HG02623 (cell line): ENCODE measurements around the gene UBR3.

Experiments used
- ATAC-seq: cut with Tn5 transposase; IDR thresholded peaks from one replicate; pipeline ENCODE4 v1.9.1; 2021; ENCODE audit warnings: moderate library complexity; ENCODE audit not compliant: unreplicated experiment

The UBR3 gene

DNA sequence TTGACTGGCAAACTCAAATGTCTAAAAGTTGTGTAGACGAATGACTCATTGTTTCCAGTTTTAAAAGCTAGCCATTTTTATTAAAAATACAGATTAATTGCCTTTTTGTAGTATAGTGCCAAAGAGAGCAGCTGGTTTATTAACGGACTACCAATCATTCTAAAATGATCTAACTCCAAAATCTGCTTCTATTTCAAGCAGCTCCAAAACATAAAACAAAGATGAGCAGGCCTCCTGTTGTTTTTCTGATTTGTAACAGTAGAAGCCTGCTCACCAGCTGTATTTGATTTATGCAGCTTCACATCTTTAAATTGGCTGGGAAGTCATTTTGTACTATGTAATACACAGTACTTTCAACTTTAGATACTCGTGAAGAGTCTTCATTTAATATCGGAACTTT lies 171.8 kb downstream of the UBR3 start:
- no peak for ATAC-seq

DNA sequence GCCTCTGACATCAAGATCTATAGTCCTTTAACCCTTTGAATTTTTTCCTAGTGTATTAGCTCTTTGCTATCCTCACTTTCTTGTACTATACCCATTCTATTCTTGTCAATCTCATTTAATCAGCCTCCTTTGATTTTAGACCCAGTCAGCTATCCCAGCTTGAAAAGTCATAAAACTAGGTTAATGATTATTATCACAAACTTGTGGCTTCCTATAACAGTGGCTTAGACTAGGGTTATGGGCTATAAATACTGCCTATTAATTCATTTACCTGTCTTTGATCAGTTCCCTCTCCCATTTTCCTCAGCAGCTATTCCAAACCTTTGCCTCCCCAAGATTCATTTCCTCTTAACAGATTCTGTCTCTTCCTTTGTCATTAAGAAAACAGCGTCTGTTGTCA lies 174.8 kb downstream of the UBR3 start:
- ATAC-seq: no peak

DNA sequence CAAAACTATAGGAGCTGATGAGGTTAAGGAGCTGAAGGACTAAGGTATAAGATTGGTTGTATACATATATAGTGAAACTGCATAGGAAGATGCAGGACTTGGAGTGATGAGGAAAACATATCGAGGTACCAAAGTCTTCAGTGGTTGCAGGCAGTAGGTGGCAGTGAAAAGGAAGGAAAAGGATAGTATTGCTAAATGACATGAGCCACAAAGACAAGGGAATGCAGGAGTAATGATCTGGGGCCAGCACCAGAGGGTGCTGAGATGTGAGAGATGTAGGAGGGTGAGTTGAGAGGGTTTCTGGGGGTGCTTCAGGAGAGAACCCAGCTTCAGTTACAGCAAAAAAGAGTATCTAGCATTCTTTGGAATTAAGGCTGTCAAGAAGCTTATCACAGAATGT lies 178.4 kb downstream of the UBR3 start:
- no peak for ATAC-seq

DNA sequence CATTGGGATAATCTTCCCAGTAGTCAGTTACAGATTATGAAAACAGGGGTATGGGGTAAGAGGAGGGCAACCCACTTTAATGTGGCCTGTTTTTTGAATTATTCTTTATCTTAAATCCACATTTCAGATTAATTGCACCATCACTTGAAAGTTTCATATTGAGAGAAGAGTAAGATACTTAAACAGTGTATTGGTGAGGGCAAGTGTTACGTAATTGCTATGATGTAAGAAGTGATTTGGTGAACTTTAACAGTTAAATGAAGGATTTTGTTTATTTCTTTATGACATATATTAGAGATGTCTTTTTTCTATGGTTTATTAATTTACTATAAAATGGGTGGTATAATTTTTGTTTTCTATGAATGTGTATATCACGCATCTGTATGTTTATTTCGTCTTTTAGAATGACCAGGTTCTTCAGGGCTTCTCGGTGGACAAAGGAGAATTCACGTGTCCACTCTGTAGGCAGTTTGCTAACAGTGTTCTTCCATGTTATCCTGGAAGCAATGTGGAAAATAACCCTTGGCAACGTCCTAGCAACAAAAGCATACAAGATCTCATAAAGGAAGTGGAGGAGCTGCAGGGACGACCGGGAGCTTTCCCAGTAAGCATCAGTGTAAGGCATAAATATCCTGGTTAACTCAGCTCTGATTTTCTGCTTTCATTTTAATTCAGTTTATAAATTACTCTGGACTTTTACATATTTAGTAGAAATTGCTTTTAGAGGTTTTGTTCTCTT lies 179.5 kb downstream of the UBR3 start:
- ATAC-seq: no peak

DNA sequence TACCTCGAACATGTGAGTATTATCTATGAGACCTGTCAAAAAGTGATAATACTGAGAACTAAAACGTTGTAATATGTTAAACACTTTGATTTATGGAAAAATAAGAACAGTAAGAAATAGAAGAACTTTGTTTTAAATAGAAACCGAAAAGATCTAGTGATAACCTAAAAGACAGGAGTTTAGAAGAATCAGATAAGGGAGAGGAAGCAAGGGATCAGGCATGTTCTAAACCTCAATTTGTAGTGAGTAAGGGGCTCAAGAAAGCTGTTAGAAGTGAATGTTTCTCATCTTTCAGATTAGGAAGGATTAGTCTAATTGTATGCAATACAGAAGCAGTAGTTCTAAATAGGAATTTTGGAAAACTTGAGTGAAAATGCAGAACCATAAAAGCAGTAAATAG lies 182.0 kb downstream of the UBR3 start:
- no peak for ATAC-seq

DNA sequence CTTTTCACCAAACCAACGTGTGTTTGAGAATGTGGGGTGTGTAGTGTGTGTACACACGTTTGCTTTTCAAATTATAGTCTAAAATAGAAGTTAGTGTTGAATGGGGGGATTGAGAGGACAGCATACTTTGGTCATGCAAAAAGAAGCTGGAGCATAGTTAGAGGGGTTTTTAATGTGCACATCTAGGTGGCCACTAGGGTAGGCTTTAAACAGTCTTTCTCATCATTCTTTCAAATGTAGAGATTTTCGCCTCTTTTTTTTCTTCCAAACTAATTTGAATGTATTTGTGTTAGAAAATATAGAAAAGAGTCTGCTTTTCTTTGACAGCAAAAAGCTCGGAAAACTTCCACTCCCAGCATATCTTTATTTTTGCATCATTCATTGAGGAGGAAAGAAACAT lies 185.5 kb downstream of the UBR3 start:
- no peak for ATAC-seq

DNA sequence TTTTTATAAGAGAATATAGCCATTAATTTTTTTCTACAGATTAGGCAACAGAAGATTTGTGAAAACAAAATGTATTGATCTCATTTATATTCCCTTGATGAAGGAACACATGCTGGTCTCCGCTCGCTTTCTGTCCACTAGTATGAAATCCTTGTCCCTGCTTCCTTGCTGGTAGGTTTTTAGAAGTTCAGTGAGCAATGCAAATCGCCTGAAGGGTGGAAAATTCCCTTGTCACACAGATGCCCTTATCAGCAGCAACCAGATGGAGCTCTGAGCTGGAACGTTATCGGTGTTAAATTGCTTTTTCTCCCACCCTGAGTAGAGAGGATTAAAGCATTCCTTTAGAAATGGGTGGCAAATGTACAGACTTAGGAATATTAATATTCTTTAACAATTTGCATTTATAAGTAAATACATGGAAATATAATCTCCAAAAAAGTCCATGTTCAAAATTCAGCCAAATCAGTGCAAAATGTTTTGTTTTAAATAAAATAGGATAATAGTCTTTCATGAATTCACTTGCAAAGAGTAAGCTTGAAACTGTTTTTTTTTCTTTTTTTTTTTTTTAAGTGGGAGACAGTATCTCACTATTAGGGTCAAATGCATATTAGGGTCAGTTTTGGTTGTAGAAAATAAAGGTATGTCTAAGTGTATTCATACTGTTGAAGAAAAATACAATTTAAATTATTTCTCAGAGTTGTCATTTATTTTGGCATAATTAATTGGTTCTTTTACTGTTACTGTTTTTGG lies 186.7 kb downstream of the UBR3 start:
- no peak for ATAC-seq

DNA sequence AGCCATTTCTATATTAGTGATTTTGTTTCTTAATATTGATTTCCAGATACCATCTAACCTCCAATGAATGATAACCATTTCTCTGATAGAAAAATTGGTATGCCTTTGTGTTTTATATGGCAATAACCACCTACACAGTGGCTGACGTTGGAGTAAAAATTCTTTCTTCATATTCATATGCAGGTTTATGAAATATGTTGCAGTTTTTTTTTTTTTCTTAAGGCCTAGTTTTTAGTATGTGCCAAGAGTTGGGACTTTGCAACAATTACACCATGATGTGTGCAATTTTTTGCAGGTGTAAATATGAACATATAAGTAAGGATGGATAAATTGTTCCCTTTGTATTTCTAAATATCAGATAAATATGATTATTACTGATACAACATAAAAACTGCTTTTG lies 187.5 kb downstream of the UBR3 start:
- ATAC-seq: no peak

DNA sequence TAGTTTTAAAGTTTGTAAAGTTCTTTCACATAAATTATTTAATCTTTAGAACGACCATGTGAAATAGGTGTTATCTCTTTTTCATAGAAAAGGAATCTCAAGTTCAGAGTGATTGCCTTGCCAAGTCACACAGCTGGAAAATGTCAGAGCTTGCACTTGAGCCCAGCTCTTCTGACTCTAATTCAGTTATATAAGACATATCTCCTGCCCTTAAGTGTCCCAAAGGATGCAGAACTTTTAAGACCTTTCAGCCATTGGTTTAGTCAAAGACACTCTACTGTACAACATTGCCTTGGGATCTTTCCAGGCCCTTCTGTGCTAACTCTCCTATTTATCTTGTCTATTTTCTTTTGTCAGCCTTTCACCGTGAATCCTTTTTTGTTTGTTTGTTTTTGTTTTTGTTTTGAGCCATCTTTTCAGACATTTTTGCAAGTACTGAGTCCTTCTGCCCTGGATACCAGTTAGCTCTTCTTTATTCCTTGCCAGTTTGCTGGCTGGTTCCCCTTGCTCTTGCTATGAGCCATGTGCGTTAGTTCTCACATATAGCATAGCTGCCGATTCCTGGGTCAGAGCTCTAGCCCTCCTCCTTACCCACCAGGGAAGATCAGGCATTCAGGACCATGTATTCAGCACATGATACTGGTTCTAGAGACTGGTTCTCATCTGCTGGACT lies 190.7 kb downstream of the UBR3 start:
- no peak for ATAC-seq

DNA sequence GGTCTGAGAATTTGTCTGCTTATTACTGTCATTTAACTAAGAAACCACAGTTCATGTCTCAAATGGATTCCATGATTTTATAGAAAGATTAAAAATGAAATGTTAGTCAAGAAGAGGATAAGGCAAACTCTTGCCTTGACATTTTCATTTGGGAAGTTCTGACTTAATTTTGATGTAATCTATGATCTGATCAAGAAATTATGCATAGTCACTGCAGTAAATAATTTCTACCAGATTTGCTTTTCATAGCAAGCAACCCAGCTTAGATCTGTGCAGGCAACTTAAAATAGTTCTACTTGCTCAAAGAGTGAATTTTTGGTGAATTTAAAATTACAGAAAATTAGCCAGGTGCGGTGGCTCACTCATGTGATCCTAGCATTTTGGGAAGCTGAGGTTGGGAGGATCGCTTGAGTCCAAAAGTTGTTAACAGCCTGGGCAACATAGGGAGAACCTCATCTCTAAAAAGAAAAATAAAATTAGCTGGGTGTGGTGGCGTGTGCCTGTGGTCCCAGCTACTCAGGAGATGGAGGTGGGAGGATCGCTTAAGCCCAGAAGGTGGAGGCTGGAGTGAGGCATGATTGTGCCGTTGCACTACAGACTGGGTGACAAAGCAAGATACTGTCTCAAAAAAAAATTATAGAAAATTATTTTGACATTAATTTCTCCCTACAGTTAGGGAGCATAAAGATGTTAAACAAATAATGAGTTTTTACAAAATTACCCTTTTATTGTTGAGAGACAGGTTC lies 192.0 kb downstream of the UBR3 start:
- no peak for ATAC-seq

DNA sequence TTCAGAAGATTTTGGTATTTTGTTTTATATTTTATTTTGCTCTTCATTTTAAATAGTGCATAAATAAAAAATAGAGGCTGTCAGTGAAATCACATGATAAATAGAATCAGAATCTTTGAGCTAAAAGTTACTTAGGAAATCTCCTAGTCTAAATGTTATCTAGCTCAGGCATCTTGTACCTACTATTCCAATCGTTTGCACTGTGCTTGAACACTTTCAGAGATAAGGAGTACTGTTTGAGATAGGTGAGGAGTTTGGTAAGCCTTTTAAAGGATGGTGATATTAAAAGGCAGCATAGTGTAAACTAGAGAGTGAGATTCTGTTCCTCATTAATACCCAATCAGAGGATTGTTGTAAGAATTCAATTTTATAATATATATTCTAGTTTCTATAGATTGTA lies 193.5 kb downstream of the UBR3 start:
- no peak for ATAC-seq

DNA sequence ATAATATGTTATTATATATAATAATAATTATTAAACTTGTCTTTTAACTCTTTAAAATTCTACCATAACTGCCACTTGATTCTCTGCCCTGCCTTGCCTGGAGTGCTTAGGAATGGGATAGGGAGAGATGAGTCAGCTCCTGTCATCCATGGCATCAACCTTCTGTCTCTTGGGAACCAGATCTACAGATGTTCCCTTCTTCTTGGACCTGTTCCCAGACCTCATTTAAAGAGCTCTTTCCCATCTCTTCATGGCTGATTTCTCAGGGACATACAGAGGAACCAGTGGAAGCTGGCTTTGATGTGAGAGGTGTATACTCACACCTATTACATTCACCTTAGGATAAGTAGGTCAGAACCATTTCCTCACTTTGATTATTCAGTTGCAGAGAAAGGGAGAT lies 195.4 kb downstream of the UBR3 start:
- ATAC-seq: no peak

DNA sequence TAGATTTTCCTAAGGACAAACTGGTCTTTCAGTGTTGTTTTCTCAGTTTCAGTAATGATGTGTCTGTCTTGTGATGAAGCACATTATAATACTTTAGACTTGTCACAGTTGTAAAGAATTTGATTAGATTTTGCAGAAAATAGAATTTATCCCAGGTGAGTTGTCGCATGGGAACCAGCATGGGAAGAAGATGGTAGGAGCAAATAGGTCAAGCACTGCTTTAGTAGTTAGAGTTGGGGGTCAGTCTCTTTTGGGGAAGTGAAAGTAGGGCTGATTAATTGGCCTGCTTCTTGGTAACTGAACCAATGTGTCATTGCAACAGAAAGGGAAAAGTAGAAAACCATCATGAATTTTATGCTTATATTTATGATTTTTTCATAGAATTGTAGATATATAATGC lies 197.5 kb downstream of the UBR3 start:
- no peak for ATAC-seq

DNA sequence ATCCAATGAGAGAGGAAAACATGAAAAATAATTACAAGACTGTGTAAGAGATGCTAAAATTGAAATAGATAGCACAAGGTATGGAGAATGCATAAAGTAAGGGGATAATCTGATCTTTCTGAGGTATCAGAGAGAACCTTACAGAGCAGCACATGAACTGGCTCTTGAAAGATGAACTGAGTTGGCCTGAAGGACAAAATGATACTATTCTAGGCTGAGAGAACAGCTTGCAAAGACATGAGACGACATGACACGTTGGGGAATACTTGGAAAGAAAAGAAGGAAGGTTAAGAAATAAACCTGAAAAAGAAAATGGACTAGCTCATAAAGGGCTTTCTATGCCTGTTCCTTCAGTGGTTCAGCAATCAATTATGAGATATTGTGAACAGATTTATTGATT lies 198.0 kb downstream of the UBR3 start:
- ATAC-seq: no peak

DNA sequence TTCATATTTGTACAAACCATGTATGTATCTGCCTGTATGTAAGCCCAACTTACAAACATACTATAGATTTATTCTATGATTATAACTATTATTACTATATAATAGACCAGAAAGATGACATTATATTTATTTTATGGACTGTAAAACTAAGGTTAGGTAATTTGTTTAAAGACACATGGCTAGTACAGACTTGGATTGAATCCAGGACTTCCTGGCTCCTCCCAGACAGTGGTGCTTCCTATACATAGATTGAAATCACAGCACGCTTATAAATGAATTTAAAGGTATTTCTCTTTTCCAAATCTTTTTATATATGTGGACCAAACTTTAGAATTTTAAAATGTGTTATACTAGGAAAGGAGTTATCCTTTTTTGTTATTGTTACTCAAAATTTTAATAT lies 199.1 kb downstream of the UBR3 start:
- no peak for ATAC-seq

DNA sequence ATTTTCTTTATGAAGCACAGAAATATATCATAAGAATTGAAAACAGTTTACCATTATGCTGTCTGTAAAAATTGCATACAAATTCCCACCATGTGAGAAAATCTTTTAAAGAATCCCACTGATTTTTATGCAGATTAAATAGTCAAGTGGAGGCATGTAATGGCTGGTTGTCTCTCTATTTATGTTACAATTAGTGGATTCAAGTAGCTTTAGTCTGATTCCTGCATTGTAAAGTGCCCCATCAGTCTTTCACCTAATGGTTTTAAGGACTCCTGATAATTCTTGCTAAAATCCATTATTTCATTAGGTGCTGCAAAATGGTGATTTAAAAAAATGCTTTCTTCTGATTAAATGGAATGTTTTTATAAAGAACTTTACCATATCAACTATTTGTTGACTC lies 202.3 kb downstream of the UBR3 start:
- no peak for ATAC-seq

DNA sequence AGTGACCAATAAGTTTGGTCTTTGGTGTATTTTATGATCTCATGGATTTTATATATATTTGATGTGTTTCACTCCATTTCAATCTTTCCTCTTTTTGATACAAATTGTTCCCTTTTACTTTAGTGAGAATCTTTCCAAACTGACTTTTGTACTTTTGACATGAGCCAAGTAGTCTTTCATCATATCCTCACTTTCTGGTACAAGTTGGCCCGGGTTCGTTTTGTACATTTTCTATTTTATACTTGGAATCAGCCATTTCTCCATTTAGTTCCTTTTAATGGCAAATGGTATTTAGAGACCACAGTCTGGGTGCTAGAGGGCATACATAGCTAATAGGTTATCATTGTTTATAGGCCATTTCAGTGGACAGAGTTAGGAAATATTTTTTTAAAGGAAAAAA lies 202.8 kb downstream of the UBR3 start:
- no peak for ATAC-seq

DNA sequence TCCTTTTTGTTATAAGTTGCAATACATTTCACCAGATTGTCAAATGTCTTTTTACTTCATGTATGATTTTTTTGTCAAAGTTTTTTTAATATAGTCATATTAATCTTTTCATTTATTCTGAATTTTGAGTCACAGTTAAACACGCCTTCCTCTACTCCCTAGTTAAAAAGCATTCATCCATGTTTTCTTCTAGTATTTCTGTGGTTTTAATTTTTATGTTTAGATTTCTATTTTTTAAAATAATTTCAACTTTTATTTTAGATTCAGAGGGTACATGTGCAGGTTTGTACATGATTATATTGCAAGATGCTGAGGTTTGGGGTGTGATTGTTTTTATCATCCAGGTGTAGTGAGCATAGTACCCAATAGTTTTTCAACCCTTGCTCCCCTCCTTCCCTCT lies 204.0 kb downstream of the UBR3 start:
- ATAC-seq: no peak

DNA sequence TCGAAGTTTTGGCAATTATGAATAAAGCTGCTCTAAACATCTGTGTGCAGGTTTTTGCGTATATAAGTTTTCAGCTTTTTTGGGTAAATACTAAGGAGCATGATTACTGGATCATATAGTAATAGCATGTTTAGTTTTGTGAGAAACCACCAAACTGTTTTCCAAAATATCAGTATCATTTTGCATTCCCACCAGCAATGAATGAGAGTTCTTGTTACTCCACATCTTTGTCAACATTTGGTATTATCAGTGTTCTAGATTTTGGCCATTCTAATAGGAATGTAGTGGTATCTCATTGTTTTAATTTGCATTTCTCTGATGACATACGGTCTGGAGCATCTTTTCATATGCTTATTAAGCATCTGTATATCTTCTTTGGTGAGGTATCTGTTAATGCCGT lies 207.3 kb downstream of the UBR3 start:
- no peak for ATAC-seq

DNA sequence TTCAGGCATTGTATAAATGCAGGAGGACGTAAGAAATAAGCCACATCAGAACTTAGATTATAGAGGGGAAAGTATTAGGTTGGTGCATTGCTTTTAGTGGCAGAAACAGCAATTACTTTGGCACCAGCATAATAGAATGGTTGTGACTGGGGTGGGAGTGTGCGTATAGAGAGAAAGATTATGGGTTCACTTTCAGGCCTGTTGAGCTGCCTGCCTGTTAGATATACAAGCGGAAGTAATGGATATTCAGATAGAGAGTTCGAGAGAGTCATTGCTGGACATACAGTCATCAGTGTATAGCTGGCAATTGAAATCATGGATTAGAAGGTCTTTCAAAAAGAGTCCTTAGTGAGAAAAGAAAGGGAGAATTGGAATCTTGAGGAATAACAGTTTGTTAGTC lies 211.5 kb downstream of the UBR3 start:
- ATAC-seq: no peak

DNA sequence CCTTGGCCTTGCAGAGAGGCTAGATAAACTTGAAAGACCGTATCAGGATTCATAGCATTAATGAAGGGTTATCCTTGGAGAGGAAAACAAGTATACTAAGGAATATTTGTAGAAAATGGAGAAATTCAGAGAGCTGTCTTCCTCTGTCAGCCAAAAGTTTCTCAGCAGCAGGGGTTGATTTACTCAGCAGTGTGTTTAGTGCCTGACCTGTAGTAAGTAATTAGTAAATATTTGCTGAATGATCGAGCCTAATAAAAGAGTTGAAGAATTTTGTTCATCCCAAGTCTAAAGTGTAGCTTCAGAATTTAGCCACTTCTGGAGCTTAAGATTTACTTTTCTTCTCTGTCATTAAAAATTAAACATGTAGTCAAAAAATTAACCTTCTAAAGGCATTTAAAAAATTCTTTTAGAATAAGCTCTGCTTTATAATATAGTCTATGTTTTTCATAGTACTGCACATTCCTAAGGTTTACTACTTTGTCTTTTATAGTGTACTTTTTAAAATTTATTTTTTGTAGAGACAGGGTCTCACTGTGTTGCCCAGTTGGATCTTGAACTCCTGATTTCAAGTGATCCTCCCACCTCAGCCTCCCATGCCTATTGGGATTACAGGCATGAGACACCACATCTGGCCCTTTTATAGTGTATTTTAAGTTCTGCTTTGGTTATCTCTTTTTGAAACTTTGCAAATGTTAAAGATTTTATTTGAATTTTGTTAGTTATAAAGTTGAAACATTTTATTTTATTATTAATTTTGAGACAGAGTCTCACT lies 212.3 kb downstream of the UBR3 start:
- no peak for ATAC-seq
